Hepatocyte (in vitro differentiated cells): ENCODE data around the gene PDPN.

Experiments
- CTCF ChIP-seq: fragments of 200-600 bp; sonication (generic); IDR thresholded peaks from 2 replicates; pipeline ENCODE4 v1.5.1; 2016; ENCODE audit warnings: antibody characterized with exemption, mild to moderate bottlenecking; ENCODE audit not compliant: poor library complexity
- EZH2 ChIP-seq: fragments of 200-600 bp; sonication (generic); IDR thresholded peaks from 2 replicates; pipeline ENCODE4 v1.6.1; 2016; ENCODE audit warnings: antibody characterized with exemption, mild to moderate bottlenecking, borderline replicate concordance
- EZH2phosphoT487 ChIP-seq: fragments of 200-600 bp; sonication (generic); IDR thresholded peaks from one replicate; pipeline ENCODE4 v1.6.1; 2018; ENCODE audit warnings: antibody characterized with exemption, mild to moderate bottlenecking, low read depth, moderate library complexity; ENCODE audit not compliant: unreplicated experiment, severe bottlenecking

- no peak for TF ChIP-seq CTCF
- no peak for TF ChIP-seq EZH2
- TF ChIP-seq EZH2phosphoT487, result no peak
Observed at GRCh38 chr1:13652238-13652637, 68.6 kb downstream of the PDPN start.
